ENCODE data around the gene VCL. TPM values are rescaled to one million over a fixed set of nuclear protein-coding genes. Genes with fewer than 3 reads are reported as not detected.

The VCL gene
- total RNA-seq, 1 donor from 2014 or later = 107 TPM

DNA sequence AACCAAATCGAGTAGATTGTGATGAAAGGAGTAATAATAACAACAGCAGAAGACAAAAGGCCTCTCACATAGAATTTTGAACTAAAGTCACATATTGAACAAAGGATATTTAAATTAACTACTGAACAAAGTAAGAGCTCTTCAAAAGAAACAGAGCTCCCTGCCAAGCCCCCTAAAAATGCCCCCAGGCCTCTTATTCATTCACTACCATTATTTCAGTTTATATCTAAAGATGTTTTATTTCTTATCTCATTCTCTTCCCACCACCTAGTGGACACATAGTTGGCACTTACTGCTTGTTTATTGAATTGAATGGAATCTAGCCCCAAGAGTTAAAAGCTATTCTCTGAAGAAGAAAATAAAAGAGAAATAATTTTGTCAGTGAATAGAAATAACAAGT lies 37.4 kb downstream of the VCL start:
- TF ChIP-seq, protein P1, sequence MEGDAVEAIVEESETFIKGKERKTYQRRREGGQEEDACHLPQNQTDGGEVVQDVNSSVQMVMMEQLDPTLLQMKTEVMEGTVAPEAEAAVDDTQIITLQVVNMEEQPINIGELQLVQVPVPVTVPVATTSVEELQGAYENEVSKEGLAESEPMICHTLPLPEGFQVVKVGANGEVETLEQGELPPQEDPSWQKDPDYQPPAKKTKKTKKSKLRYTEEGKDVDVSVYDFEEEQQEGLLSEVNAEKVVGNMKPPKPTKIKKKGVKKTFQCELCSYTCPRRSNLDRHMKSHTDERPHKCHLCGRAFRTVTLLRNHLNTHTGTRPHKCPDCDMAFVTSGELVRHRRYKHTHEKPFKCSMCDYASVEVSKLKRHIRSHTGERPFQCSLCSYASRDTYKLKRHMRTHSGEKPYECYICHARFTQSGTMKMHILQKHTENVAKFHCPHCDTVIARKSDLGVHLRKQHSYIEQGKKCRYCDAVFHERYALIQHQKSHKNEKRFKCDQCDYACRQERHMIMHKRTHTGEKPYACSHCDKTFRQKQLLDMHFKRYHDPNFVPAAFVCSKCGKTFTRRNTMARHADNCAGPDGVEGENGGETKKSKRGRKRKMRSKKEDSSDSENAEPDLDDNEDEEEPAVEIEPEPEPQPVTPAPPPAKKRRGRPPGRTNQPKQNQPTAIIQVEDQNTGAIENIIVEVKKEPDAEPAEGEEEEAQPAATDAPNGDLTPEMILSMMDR (IDR thresholded peaks at IDR 0.05; ENCODE audit: unreplicated experiment) = peak; percentile 23
- H3K36me3 Mint-ChIP-seq (ENCODE audit: insufficient read depth) = peaks cover 13% of the 10 kb centered on the region
- H3K9me3 Mint-ChIP-seq (ENCODE audit: low read depth) = no peaks in the 10 kb centered on the region
- no peak for DNase-seq (ENCODE audit: low spot score, unreplicated experiment)
- H3K4me1 Mint-ChIP-seq (ENCODE audit: low read depth) = peaks cover 49% of the 10 kb centered on the region
- H3K27ac Mint-ChIP-seq = peak overlapping the region; percentile 47
- no peak overlapping the region for H3K4me3 Mint-ChIP-seq (ENCODE audit: low read depth)
- H3K27me3 Mint-ChIP-seq = no peaks in the 10 kb centered on the region

DNA sequence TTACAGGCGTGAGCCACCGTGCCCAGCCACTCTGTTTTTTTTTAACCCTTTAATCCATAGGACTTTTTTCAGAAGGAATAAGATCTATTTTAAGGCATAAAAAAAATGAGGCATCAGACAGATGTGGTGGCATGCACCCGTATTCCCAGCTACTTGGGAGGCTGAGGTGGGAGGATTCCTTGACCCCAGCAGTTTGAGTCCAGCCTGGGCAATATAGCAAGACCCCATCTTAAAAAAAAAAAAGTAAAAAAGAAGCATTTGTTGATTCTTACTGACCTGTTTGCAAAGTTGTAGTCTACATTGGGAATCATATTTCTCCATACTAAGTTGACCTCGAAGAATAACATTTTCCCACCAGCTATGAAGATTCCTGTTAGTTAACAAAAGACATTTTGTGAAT lies 38.6 kb downstream of the VCL start:
- Mint-ChIP-seq H3K4me1 (ENCODE audit: low read depth) (peaks cover 40% of the 10 kb centered on the region), H3K27me3 (no peaks in the 10 kb centered on the region), H3K9me3 (ENCODE audit: low read depth) (no peaks in the 10 kb centered on the region), H3K36me3 (ENCODE audit: insufficient read depth) (peaks cover 12% of the 10 kb centered on the region), H3K27ac (no peak overlapping the region), H3K4me3 (ENCODE audit: low read depth) (no peak overlapping the region)
- TF ChIP-seq, protein P1 (IDR thresholded peaks at IDR 0.05; ENCODE audit: unreplicated experiment) = no peak
- no peak for DNase-seq (ENCODE audit: low spot score, unreplicated experiment)

DNA sequence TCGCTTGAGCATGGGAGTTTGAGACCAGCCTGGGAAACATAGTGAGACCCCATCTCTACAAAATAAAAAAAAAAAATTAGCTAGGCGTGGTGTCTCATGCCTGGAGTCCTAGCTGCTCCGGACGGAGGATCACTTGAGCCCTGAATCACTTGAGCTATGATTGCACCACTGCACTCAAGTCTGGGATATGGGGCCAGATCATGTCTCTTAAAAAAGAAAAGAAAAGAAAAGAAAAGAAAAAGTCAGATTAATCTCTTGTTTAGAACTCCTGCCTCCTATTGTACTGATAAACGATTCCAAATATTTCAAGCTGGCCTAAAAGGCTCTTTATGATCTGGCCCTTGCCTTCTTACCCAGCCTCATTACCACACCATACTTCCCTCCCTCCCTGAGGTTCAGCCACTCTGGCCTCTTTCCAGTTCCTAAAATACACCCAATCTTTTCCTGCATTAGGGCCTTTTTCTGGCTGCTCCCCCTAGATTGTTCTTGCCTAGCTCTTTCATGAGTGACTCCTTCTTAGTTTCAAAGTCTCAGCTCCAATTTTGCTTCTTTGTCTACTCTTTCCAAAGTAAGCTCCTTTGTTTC lies 41.7 kb downstream of the VCL start:
- TF ChIP-seq, protein P1 (IDR thresholded peaks at IDR 0.05; ENCODE audit: unreplicated experiment) = no peak
- peak overlapping the region; percentile 60 for H3K27ac Mint-ChIP-seq
- no peak overlapping the region for H3K4me3 Mint-ChIP-seq (ENCODE audit: low read depth)
- no peaks in the 10 kb centered on the region for H3K9me3 Mint-ChIP-seq (ENCODE audit: low read depth)
- no peaks in the 10 kb centered on the region for H3K27me3 Mint-ChIP-seq
- H3K36me3 Mint-ChIP-seq (ENCODE audit: insufficient read depth) = peaks cover 20% of the 10 kb centered on the region
- no peak for DNase-seq (ENCODE audit: low spot score, unreplicated experiment)
- peaks cover 18% of the 10 kb centered on the region for H3K4me1 Mint-ChIP-seq (ENCODE audit: low read depth)

DNA sequence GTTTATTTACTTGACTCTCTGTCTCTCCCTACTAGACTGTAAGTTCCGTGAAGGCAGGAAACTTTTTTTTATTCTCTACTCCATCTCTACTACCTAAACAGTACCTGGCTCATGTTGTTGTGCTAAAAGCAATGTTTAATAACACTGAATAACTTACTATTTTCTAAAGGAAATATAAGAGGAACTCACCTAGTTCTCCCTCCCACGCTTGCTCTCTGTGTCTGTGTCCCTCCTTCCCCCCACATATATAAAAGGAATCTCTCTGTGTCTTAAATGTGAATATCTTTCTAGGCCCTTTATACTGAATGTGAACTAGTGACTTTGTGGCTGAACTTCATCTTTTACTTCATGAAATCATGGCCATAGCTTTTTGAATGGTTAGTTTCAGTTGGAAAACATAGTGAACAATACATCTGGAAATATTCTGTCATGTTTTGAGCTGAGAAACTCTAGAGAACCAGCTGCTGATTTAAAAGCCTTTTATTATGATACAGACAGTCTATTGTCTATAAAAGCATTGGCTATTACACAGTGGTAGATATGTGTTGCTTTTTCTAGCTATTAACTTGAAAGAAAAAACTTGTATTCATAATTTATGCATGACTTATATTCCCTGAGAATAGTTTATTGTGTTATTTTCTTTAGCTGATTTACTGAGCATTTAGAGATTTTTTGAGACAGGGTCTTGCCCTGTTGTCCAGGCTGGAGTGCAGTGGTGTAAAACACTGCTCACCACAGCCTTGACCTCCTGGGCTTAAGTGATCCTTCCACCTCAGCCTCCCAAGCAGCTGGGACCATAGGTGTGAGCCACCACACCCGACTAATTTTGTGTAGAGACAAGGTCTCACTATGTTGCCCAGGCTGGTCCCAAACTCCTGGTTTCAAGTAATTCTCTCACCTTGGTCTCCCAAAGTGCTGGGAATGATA lies 42.5 kb downstream of the VCL start:
- Mint-ChIP-seq H3K27me3 (no peaks in the 10 kb centered on the region), H3K36me3 (ENCODE audit: insufficient read depth) (peaks cover 21% of the 10 kb centered on the region), H3K9me3 (ENCODE audit: low read depth) (no peaks in the 10 kb centered on the region), H3K4me1 (ENCODE audit: low read depth) (peaks cover 11% of the 10 kb centered on the region), H3K4me3 (ENCODE audit: low read depth) (no peak overlapping the region), H3K27ac (peak overlapping the region; percentile 39)
- TF ChIP-seq, protein P1 (IDR thresholded peaks at IDR 0.05; ENCODE audit: unreplicated experiment) = no peak
- no peak for DNase-seq (ENCODE audit: low spot score, unreplicated experiment)

DNA sequence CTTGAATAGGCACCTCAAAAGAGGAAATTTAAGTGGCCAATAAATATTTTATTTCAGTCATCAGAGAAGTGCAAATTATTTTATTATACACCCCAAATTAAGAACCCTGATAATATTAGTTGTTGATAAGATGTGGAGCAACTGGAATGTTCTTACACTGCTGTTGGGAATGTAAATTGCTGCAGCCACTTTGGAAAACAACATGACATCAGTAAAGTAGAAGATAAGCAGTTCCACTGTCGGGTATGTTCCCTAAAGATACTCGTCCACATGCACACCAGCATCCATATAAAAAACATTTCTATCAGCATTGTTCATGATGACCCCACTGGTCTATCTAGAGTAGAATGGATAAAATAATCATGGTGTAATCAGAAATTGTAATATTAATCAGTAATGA lies 46.5 kb downstream of the VCL start:
- Mint-ChIP-seq H3K36me3 (ENCODE audit: insufficient read depth) (peaks cover 21% of the 10 kb centered on the region), H3K27me3 (no peaks in the 10 kb centered on the region), H3K9me3 (ENCODE audit: low read depth) (no peaks in the 10 kb centered on the region), H3K27ac (no peak overlapping the region), H3K4me3 (ENCODE audit: low read depth) (no peak overlapping the region), H3K4me1 (ENCODE audit: low read depth) (peaks cover 4% of the 10 kb centered on the region)
- TF ChIP-seq, protein P1 (IDR thresholded peaks at IDR 0.05; ENCODE audit: unreplicated experiment) = no peak
- no peak for DNase-seq (ENCODE audit: low spot score, unreplicated experiment)
